NCI-H526 treated with DMSO at 0.1 percent for 48 hours (cell line): ENCODE data around the gene FBXO10.

Experiments
- DNase-seq: peaks from one replicate; lab custom pipeline; 2025; lab: John Stamatoyannopoulos, UW

The FBXO10 gene

DNA sequence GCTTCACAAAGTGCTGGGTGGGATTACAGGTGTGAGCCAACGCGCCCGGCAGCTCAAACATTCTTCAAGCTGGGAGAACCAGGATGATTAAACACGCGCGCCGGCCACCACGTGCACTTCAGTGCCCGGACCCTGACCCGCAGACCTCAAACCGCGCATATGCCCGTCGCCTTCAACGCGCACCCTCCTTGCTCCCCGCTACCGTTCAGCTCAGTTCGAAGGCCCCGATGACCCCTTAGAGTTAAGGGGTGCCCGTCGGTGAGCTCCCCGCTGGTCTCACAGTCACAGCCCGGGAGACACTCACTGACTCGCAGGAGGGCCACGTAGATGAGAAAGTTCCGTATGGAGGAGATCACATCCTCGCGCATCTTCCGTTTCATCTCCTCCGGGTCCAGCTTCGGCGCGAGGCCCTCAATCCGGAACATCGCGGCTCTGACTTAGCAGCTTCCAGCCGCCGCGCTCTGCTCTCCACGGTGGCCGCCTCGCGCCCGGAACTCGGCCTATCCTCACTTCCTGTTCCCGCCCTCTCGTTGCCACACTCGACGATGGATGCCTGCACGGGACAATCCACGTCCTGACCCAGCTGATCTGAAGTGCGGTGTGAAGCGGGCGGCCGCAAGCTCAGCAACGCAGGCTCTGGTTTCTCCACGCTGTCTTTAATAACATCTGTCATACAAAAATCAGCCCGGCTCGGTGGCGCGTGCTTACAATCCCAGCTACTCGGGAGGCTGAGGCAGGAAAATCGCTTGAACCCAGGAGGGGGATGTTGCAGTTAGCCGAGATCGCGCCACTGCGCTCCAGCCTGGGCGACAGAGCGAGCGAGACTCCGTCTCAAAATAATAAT, 16.1 kb upstream of the FBXO10 start, which contains the start of gene TOMM5:
TOMM5 (minus strand) TSS at position 490 of the 844 bp plus-strand sequence; CDS start at position 425, 65 bp downstream.
- peak; percentile 86 for DNase-seq

DNA sequence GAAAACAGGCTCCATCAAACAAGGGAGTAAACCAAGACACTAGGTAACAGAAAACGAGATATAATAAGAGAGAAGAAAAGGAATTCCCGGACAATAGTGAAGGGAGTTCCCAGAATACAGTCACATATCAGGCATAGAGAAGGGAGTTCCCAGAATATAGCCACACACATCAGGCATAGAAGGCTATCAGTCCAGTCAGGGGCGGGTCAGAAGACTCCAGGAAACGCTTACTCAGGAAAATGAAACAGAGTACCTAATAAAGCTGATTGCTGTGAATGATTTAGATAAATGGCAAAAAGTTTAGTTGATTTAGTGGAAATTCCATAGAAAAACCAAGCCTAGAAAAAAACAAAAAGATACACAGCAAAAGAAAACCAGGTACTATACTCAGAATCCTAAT, 11.3 kb upstream of the FBXO10 start:
- DNase-seq = no peak

GRCh38 chr9:37583522-37584121, 7.4 kb upstream of the FBXO10 start:
- peak; percentile 5 for DNase-seq

GRCh38 chr9:37582548-37583157, 6.5 kb upstream of the FBXO10 start:
- DNase-seq = peak; percentile 9

DNA sequence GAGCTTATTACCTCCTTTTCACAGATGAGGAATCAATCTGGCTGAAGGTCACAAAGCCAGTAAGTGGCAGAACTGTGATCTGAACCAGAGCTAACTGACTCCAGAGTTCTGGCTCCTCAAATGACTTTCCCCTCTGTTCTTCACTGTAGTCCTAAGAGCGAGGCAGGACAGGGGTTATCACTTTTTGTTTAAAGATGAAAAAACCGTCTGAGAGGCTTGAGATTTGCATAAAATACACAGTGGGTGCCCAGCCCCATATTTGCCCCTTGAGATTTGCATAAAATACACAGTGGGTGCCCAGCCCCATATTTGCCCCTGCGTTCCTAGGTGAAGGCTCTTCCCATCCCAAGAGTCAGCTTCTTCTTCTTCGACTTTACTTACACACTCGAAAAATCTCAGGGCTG, 667 bp downstream of the FBXO10 start:
- peak; percentile 42 for DNase-seq

DNA sequence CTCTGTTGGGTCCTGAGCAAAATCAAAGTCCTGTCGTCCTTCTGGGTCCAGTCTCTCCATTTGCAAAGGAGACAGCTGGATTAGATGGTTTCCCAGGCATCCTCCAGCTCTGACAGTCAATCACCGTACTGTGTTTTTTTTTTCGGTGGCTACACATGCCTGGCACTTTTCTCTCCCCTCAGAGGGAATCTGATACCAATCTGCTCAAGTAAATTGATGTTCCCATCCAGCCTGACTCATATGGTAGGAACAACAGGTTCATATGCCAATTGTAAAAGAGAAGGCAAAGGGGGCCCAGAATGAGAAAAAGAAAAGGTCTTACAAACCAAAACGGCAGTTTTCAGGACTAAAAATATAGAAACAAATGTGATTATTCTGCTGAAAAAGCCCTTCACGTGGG, 1.2 kb downstream of the FBXO10 start:
- DNase-seq = no peak

DNA sequence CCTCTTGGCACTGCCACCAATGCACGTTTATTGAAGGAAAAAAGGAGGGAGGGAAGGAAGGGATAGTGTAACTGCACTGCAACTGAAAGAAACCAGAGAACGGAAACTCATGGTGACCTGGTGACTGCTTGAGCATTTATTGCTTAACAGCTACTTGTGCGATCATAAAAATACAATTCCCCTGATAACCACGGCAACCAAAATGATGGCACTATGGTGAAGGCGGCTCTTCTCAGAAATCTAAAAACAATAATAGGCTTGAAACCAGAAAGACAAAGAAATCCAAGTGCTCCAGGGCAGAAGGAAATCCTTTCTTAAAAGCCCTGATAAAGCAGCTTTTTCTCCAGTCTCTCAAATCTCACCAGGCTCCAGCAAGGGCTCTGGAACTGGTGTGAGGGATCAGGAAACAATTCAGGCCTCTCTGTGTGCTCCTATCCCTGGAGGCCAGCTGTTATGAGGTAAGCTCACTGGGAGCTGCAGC, 1.9 kb downstream of the FBXO10 start:
- DNase-seq = no peak

GRCh38 chr9:37571282-37571681, 4.9 kb downstream of the FBXO10 start:
- DNase-seq = no peak

- DNase-seq = no peak
Measured at GRCh38 chr9:37566716-37567115, 9.5 kb downstream of the FBXO10 start.

- no peak for DNase-seq
Measured at GRCh38 chr9:37565661-37566618, 10.2 kb downstream of the FBXO10 start.

- no peak for DNase-seq
Measured at GRCh38 chr9:37564916-37565315, 11.3 kb downstream of the FBXO10 start.

DNA sequence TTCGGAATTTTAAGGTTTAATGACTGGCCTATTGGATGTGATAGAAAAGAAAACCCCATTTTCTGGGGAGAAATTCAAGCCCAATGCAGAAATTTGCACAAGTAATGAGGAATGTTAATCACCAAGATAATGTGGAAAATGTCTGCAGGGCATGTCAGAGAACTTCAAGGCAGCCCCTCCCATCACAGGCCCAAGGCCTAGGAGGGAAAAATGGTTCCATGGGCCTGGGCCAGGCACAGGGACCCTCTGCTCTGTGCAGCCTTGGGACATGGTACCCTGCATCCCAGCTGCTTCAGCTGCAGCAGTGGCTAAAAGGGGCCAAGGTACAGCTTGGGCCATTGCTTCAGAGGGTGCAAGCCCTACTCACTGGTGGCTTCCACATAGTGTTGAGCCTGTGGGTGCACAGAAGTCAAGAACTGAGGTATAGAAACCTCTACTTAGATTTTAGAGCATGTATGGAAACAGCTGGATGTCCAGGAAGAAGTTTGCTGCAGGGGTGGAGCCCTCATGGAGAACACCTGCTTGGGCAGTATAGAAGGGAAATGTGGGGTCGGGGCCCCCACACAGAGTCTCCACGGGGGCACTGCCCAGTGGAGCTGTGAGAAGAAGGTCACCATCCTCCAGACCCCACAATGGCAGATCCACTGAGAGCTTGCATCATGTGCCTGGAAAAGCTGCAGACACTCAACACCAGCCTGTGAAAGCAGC, 12.2 kb downstream of the FBXO10 start:
- no peak for DNase-seq

GRCh38 chr9:37562826-37563225, 13.4 kb downstream of the FBXO10 start:
- no peak for DNase-seq

DNA sequence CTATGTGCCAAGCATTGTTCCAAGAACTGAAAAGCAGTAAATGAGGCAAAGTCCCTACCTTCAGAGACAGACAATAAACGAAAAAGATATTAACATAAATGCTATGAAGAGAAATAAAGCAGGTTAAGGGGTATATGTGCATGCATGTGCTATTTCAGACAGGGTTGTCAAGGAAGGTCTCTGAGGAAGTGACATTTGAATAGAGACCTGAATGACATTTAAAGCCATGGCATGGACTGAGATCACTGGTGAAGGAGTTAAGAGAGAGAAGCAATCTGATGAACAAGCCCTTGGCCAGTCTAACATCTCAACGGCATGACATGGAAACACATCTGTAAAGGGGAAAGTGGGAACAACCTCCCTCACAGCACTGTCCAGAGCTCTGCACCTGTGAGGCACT, 14.5 kb downstream of the FBXO10 start:
- DNase-seq = no peak

GRCh38 chr9:37559855-37560592, 16.2 kb downstream of the FBXO10 start:
- no peak for DNase-seq

GRCh38 chr9:37559125-37559524, 17.1 kb downstream of the FBXO10 start:
- peak; percentile 21 for DNase-seq

DNA sequence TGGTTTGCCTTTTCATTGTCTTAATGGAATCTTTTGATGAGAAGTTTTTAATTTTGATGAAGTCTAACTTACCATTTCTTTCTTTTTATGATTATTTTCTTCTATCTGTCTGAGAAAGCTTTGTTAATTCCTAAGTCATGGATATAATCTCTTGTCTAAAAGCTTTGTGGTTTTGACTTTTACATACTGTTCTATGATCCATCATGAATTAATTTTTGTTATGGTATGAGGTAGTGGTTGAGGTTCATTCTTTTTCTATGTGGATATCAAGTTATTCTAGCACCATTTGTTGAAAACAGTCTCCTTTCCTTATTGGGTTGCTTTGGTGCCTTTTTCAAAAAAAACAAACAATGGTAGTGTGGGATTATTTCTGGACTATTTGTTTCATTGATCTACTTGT, 20.4 kb downstream of the FBXO10 start:
- DNase-seq = no peak

DNA sequence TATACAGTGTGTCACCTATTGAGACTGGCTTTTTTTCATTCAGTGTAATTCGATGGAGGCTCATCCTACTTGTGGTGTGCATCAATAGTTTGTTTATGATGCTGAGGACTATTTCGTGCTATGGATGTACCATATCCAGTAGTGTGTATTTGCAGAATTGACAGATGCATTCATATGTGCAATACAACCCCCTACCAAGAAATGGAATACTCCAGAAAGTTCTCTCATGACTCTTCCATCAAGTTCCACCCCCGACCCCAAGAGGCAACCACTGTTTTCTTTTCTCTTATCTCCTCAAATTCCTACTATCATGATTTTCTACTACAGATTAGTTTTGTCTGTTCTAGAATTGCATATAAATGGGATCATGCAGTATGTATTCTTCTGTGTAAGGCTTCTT, 21.9 kb downstream of the FBXO10 start:
- no peak for DNase-seq

- no peak for DNase-seq
Measured at GRCh38 chr9:37551888-37552287, 24.3 kb downstream of the FBXO10 start.

DNA sequence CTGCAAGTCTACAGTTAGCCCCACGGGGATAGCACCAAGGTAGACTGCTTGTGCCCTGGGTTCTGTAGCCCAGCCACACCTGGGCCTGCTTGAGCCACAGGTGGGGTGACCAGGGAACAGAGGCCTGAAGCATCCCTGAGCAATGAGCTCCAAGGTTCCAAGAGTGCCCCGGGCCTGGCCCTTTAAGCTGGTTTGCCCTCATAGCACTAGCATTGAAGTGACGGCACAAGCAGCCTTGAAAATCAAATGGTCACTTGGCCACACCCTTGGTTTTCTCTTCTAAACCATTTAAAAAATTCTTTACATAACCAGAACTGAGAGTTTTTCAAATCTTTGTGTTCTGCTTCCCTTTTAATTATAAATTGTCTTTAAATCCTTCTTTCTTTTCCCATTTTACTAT, 24.7 kb downstream of the FBXO10 start:
- no peak for DNase-seq
